ENCODE data around the gene PIK3R2.

Gene PIK3R2

DNA sequence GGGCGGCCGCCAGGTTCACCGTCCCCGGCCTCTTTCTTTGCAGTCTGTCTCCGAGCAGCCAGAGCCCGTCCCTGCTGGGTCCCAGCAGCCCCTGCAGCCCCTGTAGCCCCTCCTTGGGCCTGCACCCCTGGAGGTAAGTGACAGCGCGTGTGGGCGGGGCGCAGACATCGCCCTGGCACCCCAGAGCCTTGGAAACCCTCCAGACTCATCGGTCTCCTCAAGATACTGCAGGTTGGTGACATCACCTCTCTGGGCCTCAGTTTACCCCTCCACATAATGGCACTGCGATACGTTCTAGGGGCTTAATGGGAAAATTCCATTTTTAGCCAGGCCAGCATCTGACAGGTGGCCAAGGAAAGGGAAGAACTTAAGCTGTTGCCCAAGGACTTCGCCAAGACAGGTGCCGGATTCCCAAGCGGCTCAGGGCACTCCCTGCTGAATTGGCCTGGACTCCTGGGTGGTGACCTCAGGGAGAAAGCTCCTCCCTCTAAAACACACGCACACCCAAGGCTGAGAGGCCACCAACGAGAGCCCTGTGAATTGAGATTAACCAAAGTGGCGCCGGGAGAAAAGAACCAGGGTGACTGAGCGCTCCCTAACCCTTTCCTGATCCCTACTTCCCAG is 42.2 kb upstream of the PIK3R2 start:
- Histone ChIP-seq H3F3A (ENCODE audit: insufficient read depth, low read length) (peaks cover 9% of the 10 kb centered on the region; the same call in 1 of the 2 replicates), H3K4me3 (ENCODE audit: low read depth, low read length, poor library complexity, severe bottlenecking) (peak overlapping the region; percentile 70), H3K27me3 (ENCODE audit: insufficient read depth, low read length) (no peaks in the 10 kb centered on the region), H3K9me3 (ENCODE audit: low read length) (no peaks in the 10 kb centered on the region), H3K27ac (ENCODE audit: low read depth, low read length, poor library complexity, severe bottlenecking) (no peak overlapping the region), H2AFZ (ENCODE audit: low read length) (no peak overlapping the region), H3K79me2 (ENCODE audit: insufficient read depth, low read length) (no peaks in the 10 kb centered on the region), H3K36me3 (ENCODE audit: insufficient read depth, low read length) (peaks cover 14% of the 10 kb centered on the region; the same call in 1 of the 2 replicates), H3K4me2 (ENCODE audit: low read length) (peak overlapping the region; percentile 94), H3K4me1 (ENCODE audit: insufficient read depth, low read length, severe bottlenecking) (peaks cover 36% of the 10 kb centered on the region), H4K20me1 (ENCODE audit: insufficient read depth, low read length) (no peaks in the 10 kb centered on the region), H3K9ac (ENCODE audit: low read length) (peak overlapping the region; percentile 75), H3K9me2 (ENCODE audit: low read depth, low read length) (no peaks in the 10 kb centered on the region)
- TF ChIP-seq EZH2 (IDR thresholded peaks at IDR 0.05; ENCODE audit: borderline replicate concordance, low read length): no peak
- TF ChIP-seq, protein P1, sequence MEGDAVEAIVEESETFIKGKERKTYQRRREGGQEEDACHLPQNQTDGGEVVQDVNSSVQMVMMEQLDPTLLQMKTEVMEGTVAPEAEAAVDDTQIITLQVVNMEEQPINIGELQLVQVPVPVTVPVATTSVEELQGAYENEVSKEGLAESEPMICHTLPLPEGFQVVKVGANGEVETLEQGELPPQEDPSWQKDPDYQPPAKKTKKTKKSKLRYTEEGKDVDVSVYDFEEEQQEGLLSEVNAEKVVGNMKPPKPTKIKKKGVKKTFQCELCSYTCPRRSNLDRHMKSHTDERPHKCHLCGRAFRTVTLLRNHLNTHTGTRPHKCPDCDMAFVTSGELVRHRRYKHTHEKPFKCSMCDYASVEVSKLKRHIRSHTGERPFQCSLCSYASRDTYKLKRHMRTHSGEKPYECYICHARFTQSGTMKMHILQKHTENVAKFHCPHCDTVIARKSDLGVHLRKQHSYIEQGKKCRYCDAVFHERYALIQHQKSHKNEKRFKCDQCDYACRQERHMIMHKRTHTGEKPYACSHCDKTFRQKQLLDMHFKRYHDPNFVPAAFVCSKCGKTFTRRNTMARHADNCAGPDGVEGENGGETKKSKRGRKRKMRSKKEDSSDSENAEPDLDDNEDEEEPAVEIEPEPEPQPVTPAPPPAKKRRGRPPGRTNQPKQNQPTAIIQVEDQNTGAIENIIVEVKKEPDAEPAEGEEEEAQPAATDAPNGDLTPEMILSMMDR (IDR thresholded peaks at IDR 0.05; ENCODE audit: low read length): no peak

DNA sequence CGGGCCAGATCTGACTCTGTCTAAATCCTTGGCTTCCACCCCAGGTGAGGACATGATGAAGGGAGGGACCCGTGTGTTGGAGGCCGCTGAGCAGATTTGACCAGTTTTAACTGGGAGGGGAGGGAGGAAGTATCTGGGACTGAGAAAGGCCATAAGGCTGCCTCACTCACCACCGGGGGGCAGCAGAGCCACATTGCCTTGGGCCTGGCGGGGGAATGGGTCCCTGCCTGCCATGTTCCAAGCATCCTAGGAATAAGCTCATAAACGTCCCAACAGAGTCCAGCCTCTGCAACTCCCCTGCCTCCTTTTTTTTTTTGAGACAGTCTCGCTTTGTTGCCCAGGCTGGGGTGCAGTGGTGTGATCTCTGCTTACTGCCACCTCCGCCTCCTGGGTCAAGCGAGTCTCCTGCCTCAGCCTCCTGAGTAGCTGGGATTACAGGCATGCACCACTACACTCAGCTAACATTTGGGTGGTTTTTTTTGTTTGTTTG is 39.9 kb upstream of the PIK3R2 start:
- Histone ChIP-seq H2AFZ (ENCODE audit: low read length) (no peak overlapping the region), H3K4me1 (ENCODE audit: insufficient read depth, low read length, severe bottlenecking) (peaks cover 31% of the 10 kb centered on the region), H3K9me3 (ENCODE audit: low read length) (no peaks in the 10 kb centered on the region), H3K4me3 (ENCODE audit: low read depth, low read length, poor library complexity, severe bottlenecking) (no peak overlapping the region), H3K4me2 (ENCODE audit: low read length) (no peak overlapping the region), H3K9me2 (ENCODE audit: low read depth, low read length) (no peaks in the 10 kb centered on the region), H3F3A (ENCODE audit: insufficient read depth, low read length) (peaks cover 9% of the 10 kb centered on the region; the same call in 1 of the 2 replicates), H3K9ac (ENCODE audit: low read length) (no peak overlapping the region), H4K20me1 (ENCODE audit: insufficient read depth, low read length) (no peaks in the 10 kb centered on the region), H3K27me3 (ENCODE audit: insufficient read depth, low read length) (no peaks in the 10 kb centered on the region), H3K36me3 (ENCODE audit: insufficient read depth, low read length) (peaks cover 14% of the 10 kb centered on the region; the same call in 1 of the 2 replicates), H3K79me2 (ENCODE audit: insufficient read depth, low read length) (no peaks in the 10 kb centered on the region), H3K27ac (ENCODE audit: low read depth, low read length, poor library complexity, severe bottlenecking) (peak overlapping the region; percentile 62)
- TF ChIP-seq EZH2 (IDR thresholded peaks at IDR 0.05; ENCODE audit: borderline replicate concordance, low read length): no peak
- TF ChIP-seq, protein P1 (IDR thresholded peaks at IDR 0.05; ENCODE audit: low read length): peak; percentile 92

DNA sequence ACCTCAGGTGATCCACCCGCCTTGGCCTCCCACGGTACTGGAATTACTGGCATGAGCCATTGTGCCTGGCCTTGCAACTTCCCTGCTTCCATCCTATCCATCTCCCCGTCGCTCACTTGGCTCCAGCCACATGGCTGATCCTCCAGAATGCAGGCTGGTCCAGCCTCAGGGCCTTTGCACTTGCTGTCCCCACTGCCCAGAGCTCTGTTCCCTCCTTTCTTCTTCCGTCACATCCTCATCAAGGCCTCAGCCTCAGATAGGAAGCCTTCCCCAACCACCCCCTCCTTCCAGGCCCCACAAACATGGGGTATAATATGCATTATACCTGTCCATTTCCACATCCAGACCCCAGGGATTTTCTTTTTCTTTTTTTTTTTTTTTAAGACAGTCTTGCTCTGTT is 39.1 kb upstream of the PIK3R2 start:
- Histone ChIP-seq H3K27ac (ENCODE audit: low read depth, low read length, poor library complexity, severe bottlenecking) (no peak overlapping the region), H3K79me2 (ENCODE audit: insufficient read depth, low read length) (no peaks in the 10 kb centered on the region), H3F3A (ENCODE audit: insufficient read depth, low read length) (peaks cover 2% of the 10 kb centered on the region; the same call in 1 of the 2 replicates), H3K9me3 (ENCODE audit: low read length) (no peaks in the 10 kb centered on the region), H3K27me3 (ENCODE audit: insufficient read depth, low read length) (no peaks in the 10 kb centered on the region), H3K9me2 (ENCODE audit: low read depth, low read length) (no peaks in the 10 kb centered on the region), H2AFZ (ENCODE audit: low read length) (no peak overlapping the region), H3K4me3 (ENCODE audit: low read depth, low read length, poor library complexity, severe bottlenecking) (no peak overlapping the region), H3K9ac (ENCODE audit: low read length) (no peak overlapping the region), H4K20me1 (ENCODE audit: insufficient read depth, low read length) (no peaks in the 10 kb centered on the region), H3K4me2 (ENCODE audit: low read length) (no peak overlapping the region), H3K4me1 (ENCODE audit: insufficient read depth, low read length, severe bottlenecking) (peaks cover 33% of the 10 kb centered on the region), H3K36me3 (ENCODE audit: insufficient read depth, low read length) (peaks cover 14% of the 10 kb centered on the region; the same call in 1 of the 2 replicates)
- TF ChIP-seq EZH2 (IDR thresholded peaks at IDR 0.05; ENCODE audit: borderline replicate concordance, low read length): no peak
- TF ChIP-seq, protein P1 (IDR thresholded peaks at IDR 0.05; ENCODE audit: low read length): no peak

All from OCI-LY1 (cell line).